CD1c-positive myeloid dendritic cell (primary cell): ENCODE measurements around the gene MYH14.

ENCODE experiments used
- DNase-seq: peaks from one replicate; pipeline ENCODE4 v3.0.0-alpha.2; 2016; ENCODE audit errors: extremely low spot score

Gene MYH14

GRCh38 chr19:50203281-50204080 is at the start of gene MYH14:
Gene MYH14, plus strand, starts transcription at chr19:50203622. Its CDS starts 6,744 bp downstream, at chr19:50210366.
- peak; percentile 31 for DNase-seq

- DNase-seq, result no peak
These were observed 48.9 kb upstream of the MYH14 start for GRCh38 chr19:50154529-50154928.

GRCh38 chr19:50155520-50156109 is 47.8 kb upstream of the MYH14 start:
- DNase-seq, result no peak

- DNase-seq, result no peak
These were observed 44.8 kb upstream of the MYH14 start for GRCh38 chr19:50158577-50158976.

GRCh38 chr19:50159078-50159477 is 44.3 kb upstream of the MYH14 start:
- DNase-seq, result no peak

- DNase-seq, result no peak
These were observed 40.4 kb upstream of the MYH14 start, which contains the start of gene IZUMO2 for GRCh38 chr19:50162988-50163387. Gene IZUMO2, minus strand, starts transcription at chr19:50163281. Its CDS starts 87 bp downstream, at chr19:50163194.

- no peak for DNase-seq
These were observed 36.1 kb upstream of the MYH14 start for GRCh38 chr19:50167314-50167721.

GRCh38 chr19:50171752-50172151 is 31.7 kb upstream of the MYH14 start:
- no peak for DNase-seq

- no peak for DNase-seq
These were observed 30.7 kb upstream of the MYH14 start for GRCh38 chr19:50172726-50173125.

- no peak for DNase-seq
These were observed 30.3 kb upstream of the MYH14 start for GRCh38 chr19:50173127-50173526.

GRCh38 chr19:50174100-50174793 is 29.2 kb upstream of the MYH14 start:
- no peak for DNase-seq

- no peak for DNase-seq
These were observed 27.5 kb upstream of the MYH14 start for GRCh38 chr19:50175924-50176323.

GRCh38 chr19:50176775-50177174 is 26.6 kb upstream of the MYH14 start:
- no peak for DNase-seq

- DNase-seq, result no peak
These were observed 25.1 kb upstream of the MYH14 start for GRCh38 chr19:50178320-50178719.

- no peak for DNase-seq
These were observed 24.4 kb upstream of the MYH14 start for GRCh38 chr19:50178859-50179537.

GRCh38 chr19:50181121-50181520 is 22.3 kb upstream of the MYH14 start:
- no peak for DNase-seq

GRCh38 chr19:50184196-50184595 is 19.2 kb upstream of the MYH14 start:
- DNase-seq, result no peak

- DNase-seq, result no peak
These were observed 15.5 kb upstream of the MYH14 start for GRCh38 chr19:50187937-50188336.

- no peak for DNase-seq
These were observed 14.1 kb upstream of the MYH14 start for GRCh38 chr19:50189331-50189730.

GRCh38 chr19:50190439-50190891 is 13.0 kb upstream of the MYH14 start:
- DNase-seq, result peak; percentile 7

GRCh38 chr19:50191216-50191615 is 12.2 kb upstream of the MYH14 start:
- no peak for DNase-seq
